Prostate gland (tissue), 2 donors: ENCODE data around the gene DNPH1.

ENCODE experiments used
- POLR2A ChIP-seq: fragments of 450-650 bp; IDR thresholded peaks from one replicate; pipeline ENCODE4 v1.6.1; 2016; ENCODE audit warnings: antibody characterized with exemption, mild to moderate bottlenecking
- TF ChIP-seq, protein P1 (sequence below), 4 experiments: fragments of 200-600 bp in 2 of 4; fragments of 450-650 bp in 2 of 4; sonication (generic) in 2 of 4; IDR thresholded peaks; 1 replicate in 3 of 4; 2 replicates in 1 of 4; pipeline ENCODE4 v1.5.1; 2016 to 2019; ENCODE audit warnings: antibody characterized with exemption in 4 of 4, mild to moderate bottlenecking in 2 of 4, moderate library complexity in 2 of 4

DNA sequence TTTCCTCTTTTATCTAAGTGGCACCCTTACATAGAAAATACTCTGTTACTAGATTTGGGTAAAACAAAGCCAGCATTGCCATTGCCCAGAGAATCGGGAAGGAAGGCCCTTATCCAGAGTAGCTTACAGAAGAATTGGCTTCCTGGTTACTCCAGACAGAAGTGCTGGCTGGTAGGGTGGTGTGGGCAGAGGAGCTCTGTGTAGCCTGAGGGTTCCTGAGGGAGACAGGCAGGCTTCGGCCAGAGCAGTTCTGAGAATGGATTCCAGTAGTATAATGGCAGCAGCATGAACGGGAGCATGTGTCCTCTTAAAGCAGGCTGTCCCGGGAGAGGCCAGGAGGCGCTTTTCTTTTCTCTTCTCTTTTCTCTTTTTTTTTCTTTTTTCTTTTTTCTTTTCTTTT, 35.4 kb downstream of the DNPH1 start:
- TF ChIP-seq, protein P1, sequence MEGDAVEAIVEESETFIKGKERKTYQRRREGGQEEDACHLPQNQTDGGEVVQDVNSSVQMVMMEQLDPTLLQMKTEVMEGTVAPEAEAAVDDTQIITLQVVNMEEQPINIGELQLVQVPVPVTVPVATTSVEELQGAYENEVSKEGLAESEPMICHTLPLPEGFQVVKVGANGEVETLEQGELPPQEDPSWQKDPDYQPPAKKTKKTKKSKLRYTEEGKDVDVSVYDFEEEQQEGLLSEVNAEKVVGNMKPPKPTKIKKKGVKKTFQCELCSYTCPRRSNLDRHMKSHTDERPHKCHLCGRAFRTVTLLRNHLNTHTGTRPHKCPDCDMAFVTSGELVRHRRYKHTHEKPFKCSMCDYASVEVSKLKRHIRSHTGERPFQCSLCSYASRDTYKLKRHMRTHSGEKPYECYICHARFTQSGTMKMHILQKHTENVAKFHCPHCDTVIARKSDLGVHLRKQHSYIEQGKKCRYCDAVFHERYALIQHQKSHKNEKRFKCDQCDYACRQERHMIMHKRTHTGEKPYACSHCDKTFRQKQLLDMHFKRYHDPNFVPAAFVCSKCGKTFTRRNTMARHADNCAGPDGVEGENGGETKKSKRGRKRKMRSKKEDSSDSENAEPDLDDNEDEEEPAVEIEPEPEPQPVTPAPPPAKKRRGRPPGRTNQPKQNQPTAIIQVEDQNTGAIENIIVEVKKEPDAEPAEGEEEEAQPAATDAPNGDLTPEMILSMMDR (IDR thresholded peaks at IDR 0.05) = no peak
- TF ChIP-seq POLR2A = no peak
